Measurements from ENCODE around the gene RASL11A.
"Not testable (repeated sequence)": the region's sequence is repeated elsewhere in the genome, so short reads cannot be mapped to it uniquely, and the experiment has no call there.

The RASL11A gene

DNA sequence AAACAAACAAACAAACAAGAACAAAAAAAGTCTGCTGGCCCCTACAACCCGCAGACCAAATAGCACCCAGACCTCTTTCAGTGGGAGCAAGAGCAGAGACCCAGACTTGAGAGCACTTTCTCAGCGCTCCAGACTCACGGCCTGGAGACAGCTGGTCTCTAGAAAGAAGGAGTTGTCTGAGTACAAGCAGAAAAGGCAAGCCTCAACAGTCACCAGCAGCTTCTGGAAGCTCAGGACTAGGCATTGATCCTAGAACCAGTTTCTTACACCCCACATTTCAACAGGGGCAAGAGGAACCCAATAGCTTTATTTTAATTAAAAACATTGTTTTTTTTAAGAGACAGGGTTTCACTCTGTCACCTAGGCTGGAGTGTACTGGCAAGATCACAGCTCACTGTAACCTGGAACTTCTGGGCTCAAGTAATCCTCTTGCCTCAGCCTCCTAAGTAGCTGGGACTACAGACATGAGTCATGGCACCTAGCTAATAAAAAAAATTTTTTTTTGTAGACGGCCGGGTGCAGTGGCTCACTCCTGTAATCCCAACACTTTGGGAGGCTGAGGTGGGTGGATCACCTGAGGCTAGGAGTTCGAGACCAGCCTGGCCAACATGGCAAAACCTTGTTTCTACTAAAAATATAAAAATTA, 30.4 kb downstream of the RASL11A start:
- DNase-seq (ENCODE audit: low read depth), result no peak

DNA sequence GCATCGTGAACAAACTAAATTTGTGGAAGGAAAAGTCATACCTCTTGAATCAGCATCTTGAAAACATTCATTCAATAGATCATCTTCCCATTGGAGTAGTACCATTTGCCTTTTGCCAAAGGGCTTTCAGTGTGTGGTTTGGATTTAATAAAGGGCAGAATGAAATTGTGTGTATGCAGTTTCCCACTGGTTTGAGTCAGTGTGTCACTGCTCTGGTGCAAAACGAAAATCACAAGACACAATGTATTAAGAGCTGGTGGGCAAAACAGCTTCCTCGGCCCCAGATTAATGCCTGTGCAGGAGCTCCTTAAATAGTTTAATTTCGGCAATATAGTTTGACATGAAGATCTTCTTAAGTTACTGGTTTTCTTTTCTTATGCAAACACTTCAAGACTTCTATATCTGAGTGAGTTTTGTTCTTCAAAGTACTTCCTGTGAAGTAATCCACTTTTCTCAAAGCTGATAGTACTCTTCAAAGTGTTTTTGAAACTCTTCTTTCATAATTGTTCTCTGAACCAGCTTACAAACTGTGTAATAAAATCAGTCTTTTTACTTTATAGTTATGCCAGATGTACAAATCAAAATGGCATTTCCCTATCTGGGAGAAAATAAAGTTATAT, 32.1 kb downstream of the RASL11A start:
- no peak for DNase-seq (ENCODE audit: low read depth)

DNA sequence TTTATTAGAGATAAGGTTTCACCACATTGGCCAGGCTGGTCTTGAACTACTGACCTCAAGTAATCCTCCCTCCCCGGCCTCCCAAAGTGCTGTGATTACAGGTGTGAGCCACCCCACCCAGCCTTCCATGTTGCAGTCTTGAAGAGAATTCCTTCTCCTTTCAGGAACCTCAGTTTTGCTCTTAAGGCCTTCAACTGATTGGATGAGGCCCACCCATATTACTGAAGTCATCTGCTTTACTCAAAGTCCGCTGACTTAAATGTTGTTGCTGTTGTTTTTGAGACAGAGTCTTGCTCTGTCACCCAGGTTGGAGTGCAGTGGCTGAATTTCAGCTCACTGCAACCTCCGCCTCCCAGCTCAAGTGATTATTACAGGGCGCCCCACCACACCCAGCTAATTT, 33.5 kb downstream of the RASL11A start:
- DNase-seq (ENCODE audit: low read depth), result no peak

DNA sequence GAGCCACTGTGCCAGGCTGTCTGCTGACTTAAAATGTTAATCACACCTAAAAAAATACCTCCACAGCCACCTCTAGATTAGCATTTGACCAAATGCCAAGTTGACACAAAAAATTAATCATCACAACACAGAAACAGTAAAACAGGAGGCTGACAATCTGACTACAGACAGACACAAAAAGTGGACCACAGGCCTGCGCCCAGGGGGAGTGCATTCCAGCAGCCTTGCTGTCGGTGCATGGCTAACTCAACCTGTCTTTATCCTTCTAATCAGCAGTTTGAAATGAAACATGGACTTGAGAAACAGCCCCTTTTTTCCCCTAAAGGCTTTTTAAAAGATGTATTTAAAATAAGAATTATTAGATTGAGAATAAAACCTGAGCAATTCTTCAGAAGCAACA, 34.0 kb downstream of the RASL11A start:
- DNase-seq (ENCODE audit: low read depth), result no peak

DNA sequence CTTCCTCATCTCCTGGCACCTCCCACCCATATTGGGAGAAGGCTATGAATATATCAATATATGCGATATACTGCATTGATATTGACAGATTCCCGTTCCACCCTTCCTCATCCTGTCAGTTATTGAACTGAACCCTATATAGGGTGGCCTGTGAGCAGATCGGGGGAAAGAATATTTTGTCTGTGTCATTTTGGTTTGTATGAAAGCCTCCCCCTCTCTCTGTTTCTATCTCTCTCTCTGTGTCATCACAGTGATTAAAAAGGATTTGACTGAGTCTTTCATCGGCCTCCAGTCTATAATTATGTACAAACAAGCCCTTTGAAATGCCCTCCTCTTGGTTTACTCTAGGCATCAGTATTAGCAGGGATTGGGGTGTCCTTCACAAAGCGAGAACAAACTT, 35.7 kb downstream of the RASL11A start:
- DNase-seq (ENCODE audit: low read depth), result no peak

DNA sequence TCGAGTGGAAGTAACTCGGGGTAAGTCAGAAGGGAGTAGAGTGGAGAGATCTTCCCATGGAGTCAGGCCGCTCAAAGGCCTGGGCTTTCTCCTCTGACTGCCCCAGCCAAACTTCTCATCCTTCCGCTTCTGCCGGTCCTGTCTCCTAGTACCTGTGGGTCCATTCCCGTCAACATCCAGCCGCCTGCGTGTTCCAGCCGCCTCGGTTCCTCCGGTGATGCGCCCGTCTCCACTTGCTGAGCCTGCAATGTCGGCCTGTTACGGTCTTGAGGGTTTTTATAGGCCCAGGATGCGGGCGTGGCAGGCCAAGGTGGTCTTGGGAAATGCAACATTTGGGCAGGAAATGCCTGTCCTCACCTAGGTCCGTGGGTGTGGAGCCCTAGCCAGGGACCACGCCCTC, 38.3 kb downstream of the RASL11A start:
- DNase-seq (ENCODE audit: low read depth), result no peak

DNA sequence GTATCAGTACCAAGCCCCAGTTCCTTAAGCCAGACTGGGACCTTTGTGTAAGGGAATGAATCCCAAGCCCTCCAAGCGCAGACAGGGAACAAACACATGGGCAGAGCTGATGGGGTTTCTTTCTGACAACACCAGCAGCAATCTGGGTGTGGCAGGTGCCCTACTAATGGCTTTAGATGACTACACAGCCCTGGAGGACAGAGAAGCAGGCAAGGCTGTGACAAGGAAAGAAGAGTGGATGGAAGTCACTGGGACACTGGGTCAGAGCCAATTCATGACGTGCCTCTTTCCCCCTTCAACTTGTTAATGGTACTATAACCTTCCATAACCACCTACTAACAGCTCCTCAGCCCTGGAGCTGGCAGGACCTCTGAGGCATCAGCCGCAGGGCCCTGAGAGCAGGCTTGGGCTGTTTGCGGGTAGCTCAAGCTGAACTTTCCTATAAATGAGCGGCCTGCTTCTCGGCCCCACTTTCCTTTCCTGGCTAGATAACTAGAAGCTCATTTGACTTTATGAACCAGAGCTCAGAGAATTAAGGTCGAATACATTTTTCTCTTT, 38.9 kb downstream of the RASL11A start:
- DNase-seq (ENCODE audit: low read depth), result no peak

DNA sequence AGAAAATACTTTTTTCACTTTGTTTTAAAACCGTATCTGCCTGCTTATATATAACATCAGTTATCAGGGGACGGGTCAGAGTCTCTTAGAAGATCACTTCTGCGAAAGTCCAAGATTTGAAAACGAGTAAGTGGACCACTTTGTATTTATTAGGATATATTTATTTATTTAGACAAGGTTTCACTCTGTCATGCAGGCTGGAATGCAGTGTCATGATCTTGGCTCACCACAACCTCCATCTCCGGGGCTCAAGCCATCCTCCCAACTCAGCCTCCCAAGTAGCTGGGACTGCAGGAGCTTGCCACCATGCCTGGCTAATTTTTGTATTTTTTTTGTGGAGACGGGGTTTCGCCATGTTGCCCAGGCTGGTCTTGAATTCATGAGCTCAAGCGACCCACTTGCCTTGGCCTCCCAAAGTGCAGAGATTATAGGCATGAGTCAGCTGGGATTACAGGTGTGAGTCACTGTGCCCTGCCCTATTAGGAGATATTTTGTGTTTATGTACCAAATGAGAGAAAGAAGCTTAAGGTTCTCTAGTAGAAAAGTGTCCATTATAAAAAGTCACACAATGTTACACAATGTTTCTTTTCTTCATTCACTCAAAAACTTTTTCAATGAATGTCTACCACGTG, 39.5 kb downstream of the RASL11A start:
- no peak for DNase-seq (ENCODE audit: low read depth)

DNA sequence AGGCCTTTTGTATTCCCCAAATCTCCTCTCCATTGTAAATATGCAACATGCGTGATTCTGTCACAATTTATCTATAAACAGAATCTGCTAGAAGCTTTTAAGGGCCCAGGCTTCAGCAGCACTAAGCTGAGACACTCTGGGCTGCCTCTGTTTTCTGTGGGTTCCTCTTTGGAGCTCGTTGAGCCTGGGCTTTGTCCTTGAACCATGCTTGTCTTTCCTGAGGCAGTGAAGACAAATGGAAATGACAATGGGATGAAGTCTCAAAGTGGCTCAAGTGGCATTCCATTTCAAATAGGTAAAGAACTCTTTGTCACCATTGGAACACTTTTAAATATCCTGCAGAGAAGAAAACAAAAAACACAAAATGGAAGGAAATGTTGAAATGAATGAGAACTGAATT, 40.3 kb downstream of the RASL11A start:
- DNase-seq (ENCODE audit: low read depth), result no peak

DNA sequence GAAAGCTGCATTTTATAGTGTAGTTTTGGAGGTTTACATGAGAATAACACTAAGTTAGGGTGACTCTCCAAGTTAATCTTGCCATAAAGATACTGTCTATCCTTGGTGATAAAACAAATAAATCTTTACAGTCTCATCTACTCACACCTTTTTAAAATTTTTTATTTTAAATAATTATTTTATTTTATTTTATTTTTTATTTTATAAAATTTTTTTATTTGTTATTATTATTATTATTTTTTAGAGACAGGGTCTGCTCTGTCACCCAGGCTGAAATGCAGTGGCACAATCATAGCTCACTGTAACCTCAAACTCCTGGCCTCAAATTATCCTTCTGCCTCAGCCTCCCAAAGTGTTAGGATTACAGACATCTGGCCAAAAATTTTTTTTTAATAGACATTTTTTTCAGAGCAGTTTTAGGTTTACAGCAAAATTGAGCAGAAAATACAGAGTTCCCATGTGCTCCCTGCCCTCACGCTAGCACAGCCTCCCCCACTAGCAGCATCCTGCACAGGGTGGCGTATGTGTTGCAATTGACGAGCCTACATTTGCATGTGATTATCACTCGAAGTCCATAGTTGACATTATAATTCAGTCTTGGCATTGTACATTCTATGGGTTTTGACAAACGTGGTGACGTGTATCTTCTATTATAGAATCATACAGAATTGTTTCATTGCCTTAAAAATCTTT, 41.0 kb downstream of the RASL11A start:
- DNase-seq (ENCODE audit: low read depth), result no peak

DNA sequence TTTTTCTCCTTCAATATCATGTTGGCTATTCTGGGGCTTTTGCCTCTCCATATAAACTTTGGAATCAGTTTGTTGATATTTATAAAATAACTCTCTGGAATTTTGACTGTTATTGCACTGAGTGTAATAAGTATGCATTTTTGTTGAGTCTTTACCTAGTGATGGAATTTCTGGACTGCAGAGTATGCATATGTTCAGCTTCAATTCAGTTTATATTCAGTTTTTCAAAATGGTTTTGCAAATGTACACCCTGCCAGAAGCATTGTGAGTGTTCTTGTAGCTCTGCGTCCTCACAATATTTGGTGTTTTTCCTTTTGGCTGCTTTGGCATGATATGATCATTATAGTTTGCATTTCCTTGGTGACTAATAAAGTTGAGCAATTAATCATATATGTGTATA, 43.1 kb downstream of the RASL11A start:
- no peak for DNase-seq (ENCODE audit: low read depth)

DNA sequence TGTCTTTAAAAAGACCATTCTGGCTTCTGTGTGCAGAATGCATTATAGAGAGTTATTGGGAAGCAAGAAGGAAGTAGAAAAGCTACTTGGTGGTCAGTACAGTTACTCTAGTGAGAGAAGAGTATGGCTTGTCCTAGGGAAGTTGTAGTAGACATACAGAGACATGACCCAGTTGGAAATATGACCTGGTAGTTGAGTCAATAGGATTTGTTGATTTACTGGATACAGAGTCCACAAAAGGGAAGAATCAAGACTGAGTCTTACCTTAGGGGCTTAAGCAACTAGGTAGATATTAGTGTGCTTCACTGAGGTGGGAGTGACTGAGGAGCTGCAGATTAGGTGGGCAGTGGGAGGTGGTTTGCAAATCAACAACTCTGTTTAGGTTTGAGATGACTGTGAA, 48.8 kb downstream of the RASL11A start:
- DNase-seq (ENCODE audit: low read depth), result no peak

DNA sequence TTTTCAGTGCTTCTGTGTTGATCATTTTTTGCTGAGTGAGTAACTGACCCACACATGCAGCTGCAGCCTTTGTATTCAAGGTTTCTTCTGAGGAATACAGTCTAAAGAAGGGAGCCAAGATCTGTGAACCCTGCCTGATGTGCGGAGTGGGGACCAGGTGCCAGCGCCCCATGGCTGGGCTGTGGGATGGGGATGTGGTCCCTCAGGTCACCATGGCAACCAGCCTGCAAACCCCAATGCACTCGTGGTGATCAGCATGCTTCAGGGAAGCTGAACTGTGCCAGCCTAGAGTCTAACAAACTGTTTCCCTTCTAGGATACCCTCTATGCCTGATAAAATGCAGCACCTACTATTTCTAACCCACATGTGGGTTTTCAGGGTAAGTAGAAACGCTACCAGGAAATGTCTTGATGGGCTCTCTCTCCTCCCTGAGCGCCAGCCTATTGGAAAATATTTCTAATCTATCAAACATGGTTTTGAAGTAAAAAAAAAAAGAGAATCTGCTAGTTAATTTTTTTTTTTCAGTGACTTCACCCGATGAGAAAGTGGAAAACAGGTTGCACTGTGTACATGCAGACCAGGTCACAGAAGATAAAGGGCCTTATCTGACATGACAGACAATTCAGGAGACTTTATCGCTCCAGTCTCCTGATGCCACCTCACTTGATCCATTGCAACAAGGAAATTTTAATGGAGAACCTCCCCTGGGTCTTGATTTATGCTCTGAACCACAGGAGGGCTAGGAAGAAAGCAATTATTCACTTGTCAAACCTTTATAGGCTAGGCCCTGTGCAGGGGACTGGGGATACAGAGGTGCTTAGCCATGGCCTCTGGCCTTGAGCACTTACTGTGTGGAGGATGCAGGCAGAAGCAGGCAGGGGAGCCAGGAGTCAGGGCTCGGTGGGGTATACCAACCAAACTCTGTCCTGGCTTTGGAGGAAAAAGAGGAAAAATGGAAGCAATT, 51.1 kb downstream of the RASL11A start:
- no peak for DNase-seq (ENCODE audit: low read depth)

DNA sequence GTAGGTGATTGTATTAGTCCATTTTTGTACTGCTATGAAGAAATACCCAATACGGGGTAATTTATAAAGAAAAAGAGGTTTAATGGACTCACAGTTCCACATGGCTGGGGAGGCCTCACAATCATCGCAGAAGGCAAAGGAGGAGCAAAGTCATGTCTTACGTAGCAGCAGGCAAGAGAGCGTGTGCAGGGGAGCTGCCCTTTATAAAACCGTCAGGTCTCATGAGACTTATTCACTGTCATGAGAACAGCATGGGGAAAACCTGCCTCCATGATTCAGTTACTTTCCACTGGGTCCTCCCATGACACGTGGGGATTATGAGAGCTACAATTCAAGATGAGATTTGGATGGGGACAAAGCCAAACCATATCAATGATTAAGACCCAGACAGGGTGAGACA, 51.8 kb downstream of the RASL11A start:
- DNase-seq (ENCODE audit: low read depth), result not testable (repeated sequence)
